NCI-H524 (cell line): ENCODE measurements around the gene SRP14.
"Not testable (repeated sequence)": the region's sequence is repeated elsewhere in the genome, so short reads cannot be mapped to it uniquely, and the experiment has no call there.

Experiments used
- DNase-seq, 2 experiments: peaks; one replicate each; lab custom pipeline; 2025; lab: John Stamatoyannopoulos, UW

The SRP14 gene

GRCh38 chr15:40029979-40030893 lies 8.7 kb downstream of the SRP14 start:
- DNase-seq: peak in 1 of 2 experiments; percentile 7

GRCh38 chr15:40028853-40029252 lies 10.1 kb downstream of the SRP14 start:
- no peak for DNase-seq

GRCh38 chr15:40028193-40028592 lies 10.8 kb downstream of the SRP14 start:
- no peak for DNase-seq

- peak in 1 of 2 experiments; percentile 58 for DNase-seq
Observed at GRCh38 chr15:40016224-40016865, 22.6 kb downstream of the SRP14 start.

- DNase-seq: no peak
Observed at GRCh38 chr15:40014390-40014789, 24.6 kb downstream of the SRP14 start.

- not testable (repeated sequence) for DNase-seq
Observed at GRCh38 chr15:40013372-40013771, 25.6 kb downstream of the SRP14 start.

GRCh38 chr15:40011303-40011702 lies 27.7 kb downstream of the SRP14 start:
- no peak for DNase-seq

GRCh38 chr15:40010686-40011085 lies 28.3 kb downstream of the SRP14 start:
- DNase-seq: no peak

GRCh38 chr15:40008061-40008765 lies 30.8 kb downstream of the SRP14 start:
- no peak for DNase-seq

GRCh38 chr15:40006646-40007045 lies 32.3 kb downstream of the SRP14 start:
- DNase-seq: no peak

GRCh38 chr15:40006003-40006402 lies 33.0 kb downstream of the SRP14 start:
- no peak for DNase-seq

- no peak for DNase-seq
Observed at GRCh38 chr15:40003116-40003916, 35.7 kb downstream of the SRP14 start.

GRCh38 chr15:40002295-40002694 lies 36.7 kb downstream of the SRP14 start:
- no peak for DNase-seq

- no peak for DNase-seq
Observed at GRCh38 chr15:39999538-40000200, 39.3 kb downstream of the SRP14 start.

GRCh38 chr15:39998511-39999077 lies 40.4 kb downstream of the SRP14 start:
- DNase-seq: no peak

GRCh38 chr15:39997639-39998038 lies 41.3 kb downstream of the SRP14 start:
- DNase-seq: no peak

GRCh38 chr15:39997031-39997430 lies 42.0 kb downstream of the SRP14 start:
- DNase-seq: no peak

- DNase-seq: not testable (repeated sequence)
Observed at GRCh38 chr15:39996228-39996627, 42.8 kb downstream of the SRP14 start.

GRCh38 chr15:39992953-39993352 lies 46.0 kb downstream of the SRP14 start:
- not testable (repeated sequence) for DNase-seq

- DNase-seq: no peak
Observed at GRCh38 chr15:39990706-39991105, 48.3 kb downstream of the SRP14 start.

GRCh38 chr15:39987821-39988220 lies 51.2 kb downstream of the SRP14 start:
- DNase-seq: no peak
